ENCODE results near the gene ASCL2.

DNA sequence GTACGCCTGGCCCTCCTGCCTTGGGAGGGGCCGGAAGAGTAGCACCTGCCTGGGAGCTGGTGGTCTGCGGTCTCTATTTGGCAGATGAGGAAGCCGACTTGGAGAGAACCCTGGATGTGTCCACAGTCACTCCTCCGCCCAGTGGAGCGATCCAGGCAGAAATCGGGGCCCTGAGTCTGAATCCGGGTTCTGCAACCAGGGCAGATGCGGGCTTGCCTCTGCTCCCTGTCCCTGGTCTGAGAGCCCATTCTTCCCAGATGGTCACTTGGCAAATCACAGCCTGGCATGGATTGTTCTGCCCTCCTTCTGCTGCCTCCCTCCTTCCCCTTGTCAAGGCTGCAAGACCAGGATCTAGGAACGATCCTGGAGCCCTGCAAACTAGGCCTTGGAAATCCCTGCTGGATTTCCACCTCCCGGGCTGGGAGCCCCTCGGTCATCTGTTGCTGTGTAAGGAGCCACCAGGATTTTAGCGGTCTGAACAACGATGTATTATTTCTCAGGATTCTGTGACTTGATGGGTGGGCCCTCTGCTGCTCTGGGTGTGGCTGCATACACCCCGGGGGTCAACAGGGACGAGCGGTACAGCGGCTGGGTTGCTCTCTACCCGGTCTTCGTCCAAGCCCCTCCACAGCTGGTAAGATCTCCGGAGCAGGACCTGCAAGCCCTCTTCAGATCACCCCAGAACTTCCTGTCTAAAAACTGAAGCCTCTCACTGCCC is 2.0 kb upstream of the ASCL2 start:
- TF ChIP-seq, protein P1, sequence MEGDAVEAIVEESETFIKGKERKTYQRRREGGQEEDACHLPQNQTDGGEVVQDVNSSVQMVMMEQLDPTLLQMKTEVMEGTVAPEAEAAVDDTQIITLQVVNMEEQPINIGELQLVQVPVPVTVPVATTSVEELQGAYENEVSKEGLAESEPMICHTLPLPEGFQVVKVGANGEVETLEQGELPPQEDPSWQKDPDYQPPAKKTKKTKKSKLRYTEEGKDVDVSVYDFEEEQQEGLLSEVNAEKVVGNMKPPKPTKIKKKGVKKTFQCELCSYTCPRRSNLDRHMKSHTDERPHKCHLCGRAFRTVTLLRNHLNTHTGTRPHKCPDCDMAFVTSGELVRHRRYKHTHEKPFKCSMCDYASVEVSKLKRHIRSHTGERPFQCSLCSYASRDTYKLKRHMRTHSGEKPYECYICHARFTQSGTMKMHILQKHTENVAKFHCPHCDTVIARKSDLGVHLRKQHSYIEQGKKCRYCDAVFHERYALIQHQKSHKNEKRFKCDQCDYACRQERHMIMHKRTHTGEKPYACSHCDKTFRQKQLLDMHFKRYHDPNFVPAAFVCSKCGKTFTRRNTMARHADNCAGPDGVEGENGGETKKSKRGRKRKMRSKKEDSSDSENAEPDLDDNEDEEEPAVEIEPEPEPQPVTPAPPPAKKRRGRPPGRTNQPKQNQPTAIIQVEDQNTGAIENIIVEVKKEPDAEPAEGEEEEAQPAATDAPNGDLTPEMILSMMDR (IDR thresholded peaks at IDR 0.05; ENCODE audit: low read depth, low read length, poor library complexity, severe bottlenecking) = no peak
- no peak for TF ChIP-seq EZH2phosphoT487 (IDR thresholded peaks at IDR 0.05; ENCODE audit: borderline replicate concordance, low read length)
